HFFc6 (cell line): ENCODE results near the gene DNAJC1. TPM values are rescaled to one million over a fixed set of nuclear protein-coding genes. Genes with fewer than 3 reads are reported as not detected.

Source experiments
- DNase-seq: peaks from one replicate; pipeline ENCODE4 v3.0.0-alpha.2; 2018
- H3K27ac Mint-ChIP-seq: 2 replicates; pipeline ENCODE4 v1.8.0; 2020; ENCODE audit warnings: mild to moderate bottlenecking, mixed read lengths
- H3K27me3 Mint-ChIP-seq: 2 replicates; pipeline ENCODE4 v1.8.0; 2021; ENCODE audit warnings: mild to moderate bottlenecking, moderate library complexity, mixed read lengths; ENCODE audit not compliant: insufficient read depth
- H3K36me3 Mint-ChIP-seq: 2 replicates; pipeline ENCODE4 v1.8.0; 2021; ENCODE audit warnings: low read depth, mixed read lengths
- H3K4me1 Mint-ChIP-seq: 2 replicates; pipeline ENCODE4 v1.8.0; 2020; ENCODE audit warnings: low read depth, mixed read lengths
- H3K4me3 Mint-ChIP-seq: 2 replicates; pipeline ENCODE4 v1.8.0; 2020; ENCODE audit warnings: mild to moderate bottlenecking, moderate library complexity, mixed read lengths
- H3K9me3 Mint-ChIP-seq: 2 replicates; pipeline ENCODE4 v1.8.0; 2020; ENCODE audit warnings: mild to moderate bottlenecking, mixed read lengths
- total RNA-seq, 6 experiments: library from RNA; stranded (reverse); fragmentation: NEBNext Ultra II Directional; extraction: Animal tissue kit (Norgen Biotek cat#: 25700); gene quantifications; 2 replicates in 1 of 6; 3 replicates in 5 of 6; pipeline ENCODE4 v1.2.3, GENCODE V29; 2021
- TF ChIP-seq, protein P1 (sequence below): fragments of 200-600 bp; sonication (generic); IDR thresholded peaks from 2 replicates; pipeline ENCODE4 v1.5.0; 2021; ENCODE audit warnings: antibody characterized with exemption, mild to moderate bottlenecking

Gene DNAJC1
- total RNA-seq, 6 experiments from 2014 or later = 17.3 to 25.5 (median 17.9) TPM

DNA sequence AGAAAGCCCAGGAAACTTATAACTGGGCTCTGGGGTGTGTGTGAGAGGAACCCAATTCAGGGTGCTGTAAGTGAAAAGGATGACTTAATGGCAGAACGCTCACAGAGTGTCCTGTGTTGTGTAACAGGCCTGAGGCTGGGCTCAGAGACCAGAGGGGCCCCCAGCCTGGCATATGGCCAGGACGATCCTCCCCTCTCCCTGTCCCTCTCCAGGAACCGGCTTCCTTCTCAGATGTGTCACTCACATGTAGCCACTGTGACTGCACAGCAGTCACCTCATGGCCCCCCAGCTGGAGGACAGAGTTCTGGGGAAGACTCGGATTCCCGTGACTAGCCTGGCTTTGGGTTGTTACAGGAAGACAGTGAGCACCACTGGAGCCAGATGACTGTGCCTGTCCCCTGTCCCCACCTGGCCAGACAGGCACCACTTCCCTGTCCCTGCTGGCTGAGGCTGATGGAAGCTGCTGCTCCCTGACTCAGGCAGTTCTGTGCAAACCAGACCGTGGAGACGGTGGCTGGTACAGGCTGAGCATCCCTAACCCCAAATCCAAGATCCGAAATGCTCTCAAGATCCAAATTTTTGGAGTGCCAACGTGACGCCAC is 249.0 kb downstream of the DNAJC1 start:
- no peaks in the 10 kb centered on the region for H3K36me3 Mint-ChIP-seq
- DNase-seq = no peak
- H3K27me3 Mint-ChIP-seq = peaks cover 1% of the 10 kb centered on the region; the same call in 1 of the 2 replicates
- no peak overlapping the region for H3K4me3 Mint-ChIP-seq
- TF ChIP-seq, protein P1, sequence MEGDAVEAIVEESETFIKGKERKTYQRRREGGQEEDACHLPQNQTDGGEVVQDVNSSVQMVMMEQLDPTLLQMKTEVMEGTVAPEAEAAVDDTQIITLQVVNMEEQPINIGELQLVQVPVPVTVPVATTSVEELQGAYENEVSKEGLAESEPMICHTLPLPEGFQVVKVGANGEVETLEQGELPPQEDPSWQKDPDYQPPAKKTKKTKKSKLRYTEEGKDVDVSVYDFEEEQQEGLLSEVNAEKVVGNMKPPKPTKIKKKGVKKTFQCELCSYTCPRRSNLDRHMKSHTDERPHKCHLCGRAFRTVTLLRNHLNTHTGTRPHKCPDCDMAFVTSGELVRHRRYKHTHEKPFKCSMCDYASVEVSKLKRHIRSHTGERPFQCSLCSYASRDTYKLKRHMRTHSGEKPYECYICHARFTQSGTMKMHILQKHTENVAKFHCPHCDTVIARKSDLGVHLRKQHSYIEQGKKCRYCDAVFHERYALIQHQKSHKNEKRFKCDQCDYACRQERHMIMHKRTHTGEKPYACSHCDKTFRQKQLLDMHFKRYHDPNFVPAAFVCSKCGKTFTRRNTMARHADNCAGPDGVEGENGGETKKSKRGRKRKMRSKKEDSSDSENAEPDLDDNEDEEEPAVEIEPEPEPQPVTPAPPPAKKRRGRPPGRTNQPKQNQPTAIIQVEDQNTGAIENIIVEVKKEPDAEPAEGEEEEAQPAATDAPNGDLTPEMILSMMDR = no peak
- no peaks in the 10 kb centered on the region for H3K9me3 Mint-ChIP-seq
- no peak overlapping the region for H3K27ac Mint-ChIP-seq
- no peaks in the 10 kb centered on the region for H3K4me1 Mint-ChIP-seq

- no peak overlapping the region for H3K4me3 Mint-ChIP-seq
- H3K27me3 Mint-ChIP-seq = peaks cover 5% of the 10 kb centered on the region
- no peaks in the 10 kb centered on the region for H3K36me3 Mint-ChIP-seq
- H3K27ac Mint-ChIP-seq = no peak overlapping the region
- TF ChIP-seq, protein P1 = no peak
- DNase-seq = no peak
- H3K4me1 Mint-ChIP-seq = no peaks in the 10 kb centered on the region
- no peaks in the 10 kb centered on the region for H3K9me3 Mint-ChIP-seq
Observed at GRCh38 chr10:21753497-21754270, 249.8 kb downstream of the DNAJC1 start.

GRCh38 chr10:21751341-21752310 is 251.9 kb downstream of the DNAJC1 start:
- H3K27ac Mint-ChIP-seq = no peak overlapping the region; the same call in 1 of the 2 replicates
- TF ChIP-seq, protein P1 = no peak
- peaks cover 13% of the 10 kb centered on the region for H3K27me3 Mint-ChIP-seq
- H3K36me3 Mint-ChIP-seq = no peaks in the 10 kb centered on the region
- H3K4me1 Mint-ChIP-seq = no peaks in the 10 kb centered on the region
- DNase-seq = no peak
- no peaks in the 10 kb centered on the region for H3K9me3 Mint-ChIP-seq
- H3K4me3 Mint-ChIP-seq = no peak overlapping the region

- Mint-ChIP-seq H3K27ac (no peak overlapping the region), H3K36me3 (peaks cover 5% of the 10 kb centered on the region; the same call in 1 of the 2 replicates), H3K4me3 (no peak overlapping the region), H3K4me1 (no peaks in the 10 kb centered on the region), H3K9me3 (no peaks in the 10 kb centered on the region), H3K27me3 (peaks cover 15% of the 10 kb centered on the region)
- TF ChIP-seq, protein P1 = no peak
- no peak for DNase-seq
Observed at GRCh38 chr10:21750424-21750823, 253.1 kb downstream of the DNAJC1 start.

- TF ChIP-seq, protein P1 = no peak
Observed at GRCh38 chr10:21749788-21750187, 253.7 kb downstream of the DNAJC1 start.

More at GRCh38 chr10:21749788-21750187, 253.7 kb downstream of the DNAJC1 start:
- Mint-ChIP-seq H3K4me1 (no peaks in the 10 kb centered on the region), H3K9me3 (no peaks in the 10 kb centered on the region), H3K36me3 (peaks cover 5% of the 10 kb centered on the region), H3K4me3 (no peak overlapping the region), H3K27ac (no peak overlapping the region), H3K27me3 (peaks cover 15% of the 10 kb centered on the region)
- no peak for DNase-seq
